DMS114 treated with DMSO at 0.1 percent for 48 hours (cell line): ENCODE results near the gene OTOG.

Experiments
- DNase-seq: peaks from one replicate; lab custom pipeline; 2025; ENCODE audit not compliant: unreplicated experiment; lab: John Stamatoyannopoulos, UW

Gene OTOG

DNA sequence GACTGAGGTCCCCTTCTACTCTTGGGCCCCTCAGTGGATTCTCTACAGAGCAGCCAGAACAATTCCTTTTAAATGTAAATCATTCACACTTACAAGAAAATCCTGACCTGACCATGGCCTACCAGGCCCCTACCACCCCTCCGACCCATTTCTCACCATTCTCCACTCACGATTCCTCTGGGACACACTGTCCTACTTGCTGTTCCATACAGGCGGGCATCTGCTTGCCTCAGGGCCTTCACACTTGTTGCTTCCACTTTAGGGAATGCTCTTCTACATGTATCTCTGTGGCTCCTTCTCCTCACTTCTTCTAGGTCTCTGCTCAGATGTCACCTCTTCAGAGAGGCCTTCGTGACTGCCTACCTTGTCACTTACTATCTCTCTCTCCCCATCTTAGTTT, 6.3 kb upstream of the OTOG start:
- no peak for DNase-seq

DNA sequence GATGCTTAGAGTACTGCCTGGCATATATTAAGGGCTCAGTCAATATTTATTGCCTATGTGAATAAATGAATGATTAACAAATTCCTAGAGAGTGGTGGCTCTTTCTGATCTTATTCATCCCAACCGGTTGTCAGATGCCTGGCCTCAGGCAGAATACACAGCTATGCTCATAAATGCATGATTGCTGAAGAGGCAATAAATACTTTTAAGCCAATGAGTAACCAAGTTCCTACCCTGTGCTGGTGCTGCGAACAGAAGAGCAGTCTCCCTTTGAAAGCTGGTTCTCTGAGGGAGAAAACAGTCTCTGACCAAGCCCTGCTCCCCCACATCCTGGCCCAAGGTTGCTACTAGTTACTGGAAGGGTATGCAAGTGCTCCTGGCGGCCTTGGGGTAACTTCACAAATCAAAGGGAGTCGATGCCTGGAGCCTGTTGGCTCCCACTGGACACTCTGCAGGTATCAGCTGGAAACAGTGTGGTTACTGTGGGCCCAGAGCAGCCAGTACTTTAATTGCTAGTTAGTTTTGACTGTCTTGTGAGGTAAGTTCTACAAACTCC, 5.7 kb upstream of the OTOG start:
- no peak for DNase-seq

DNA sequence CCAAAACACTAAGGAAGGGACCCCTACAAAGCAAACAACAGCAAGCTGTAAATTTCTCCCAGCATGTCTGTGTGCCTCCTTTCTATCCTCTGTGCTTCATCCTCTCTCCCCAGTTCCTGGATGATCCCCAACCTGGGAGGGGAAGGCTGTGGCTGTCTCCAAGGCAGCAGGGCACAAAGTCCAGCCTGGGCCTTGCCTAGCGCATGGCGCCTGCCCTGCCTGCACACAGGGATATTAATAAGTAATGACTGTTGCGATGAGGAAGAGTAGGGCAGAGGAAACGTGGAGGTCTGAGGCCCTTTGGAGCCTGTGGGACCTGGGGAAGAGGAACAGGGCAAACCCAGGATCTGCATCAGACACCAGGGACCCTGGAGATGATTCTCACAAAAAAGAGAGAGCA, 4.8 kb upstream of the OTOG start:
- DNase-seq = no peak

DNA sequence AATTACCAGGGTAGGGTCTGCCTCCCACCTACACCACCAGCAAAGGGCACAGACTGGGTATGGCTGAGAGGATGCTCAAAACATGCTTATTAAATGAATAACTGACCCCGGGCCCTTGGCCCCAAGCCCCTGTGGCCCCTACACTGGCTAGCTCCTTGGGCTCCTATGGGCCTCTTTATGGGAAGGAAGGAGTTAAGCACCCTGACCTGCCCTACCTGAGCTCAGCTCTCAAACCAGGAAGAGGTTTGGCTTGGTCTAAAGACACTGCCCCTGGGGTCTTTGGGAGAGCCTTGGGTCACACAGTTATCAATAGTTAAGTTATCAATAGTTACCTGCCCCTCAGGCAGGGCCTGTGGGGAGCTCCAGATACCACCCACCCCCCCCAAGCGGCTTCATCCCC, 4.0 kb upstream of the OTOG start:
- DNase-seq = no peak

DNA sequence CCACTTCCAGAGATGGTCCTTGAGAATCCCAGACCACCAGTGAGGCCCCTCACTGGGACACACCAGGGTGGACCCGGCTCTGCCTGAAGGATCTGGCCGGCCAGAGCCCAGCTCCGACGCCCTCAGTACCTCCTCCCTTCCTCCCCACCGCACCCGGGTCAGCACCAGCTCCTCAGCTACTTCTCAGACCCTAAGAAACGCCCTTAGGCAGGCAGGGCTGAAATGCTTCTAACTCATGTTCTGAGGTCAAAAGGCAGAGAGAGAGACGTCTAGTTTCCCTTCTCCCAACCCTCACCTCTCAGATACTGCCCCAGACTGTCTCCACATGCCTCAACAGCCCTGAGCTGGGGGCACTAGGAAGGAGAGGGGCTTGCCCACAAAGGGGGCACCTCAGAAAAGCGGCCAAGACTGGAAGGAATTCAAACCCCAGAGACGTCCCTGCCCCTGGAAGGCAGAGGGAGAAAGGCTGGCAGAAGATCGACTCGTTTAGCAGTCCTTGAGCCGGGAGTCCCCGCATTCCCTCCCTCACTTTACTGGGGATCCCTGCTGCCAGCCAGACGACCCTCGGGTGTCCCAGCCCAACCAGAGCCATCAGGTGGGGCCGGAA, 3.4 kb upstream of the OTOG start:
- no peak for DNase-seq

DNA sequence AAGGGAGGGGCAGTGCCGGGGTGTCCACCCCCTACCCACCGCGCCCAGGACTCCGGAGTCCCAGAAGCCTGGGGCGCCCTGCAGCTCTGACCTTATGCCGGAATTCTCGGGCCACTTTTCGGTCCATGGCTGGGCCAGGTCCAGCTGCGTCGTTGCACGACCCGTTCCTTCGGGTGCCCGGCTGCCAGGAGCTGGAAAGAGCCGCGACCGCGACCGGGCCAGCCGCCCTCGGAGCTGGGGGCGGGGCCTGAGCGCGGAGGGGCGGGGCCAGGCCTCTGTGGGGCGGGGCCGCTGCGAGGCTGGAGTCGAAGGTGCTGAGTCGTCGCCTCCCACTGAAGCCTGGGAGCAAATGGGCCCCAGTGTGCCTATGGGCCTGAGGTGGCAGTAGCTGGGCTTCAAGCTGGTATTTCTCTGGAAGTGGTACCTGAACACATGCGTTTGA, 2.9 kb upstream of the OTOG start, which contains the start of gene USH1C:
TSS of gene USH1C (minus strand) at position 236 of the 442 bp plus-strand sequence. CDS start at position 127, 109 bp downstream.
- DNase-seq = peak; percentile 4

DNA sequence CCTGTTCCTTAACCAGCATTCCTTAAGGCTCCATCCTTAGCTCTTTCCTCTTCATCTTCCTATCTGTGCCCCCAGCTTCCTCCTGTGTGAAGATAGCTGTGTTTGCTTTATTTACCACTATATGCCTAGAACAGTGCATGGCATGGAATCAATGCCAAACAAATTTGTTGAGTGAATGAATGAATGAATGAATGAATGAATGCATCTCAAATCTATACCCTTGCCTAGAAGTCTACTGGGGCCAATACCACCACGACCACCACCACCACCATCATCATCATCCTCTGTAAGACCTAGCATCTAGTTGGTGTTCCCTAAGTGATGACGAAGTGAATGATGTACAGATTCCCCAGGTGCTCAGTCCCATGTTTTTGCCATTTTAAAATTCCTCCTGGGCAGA, 819 bp upstream of the OTOG start:
- DNase-seq = no peak

DNA sequence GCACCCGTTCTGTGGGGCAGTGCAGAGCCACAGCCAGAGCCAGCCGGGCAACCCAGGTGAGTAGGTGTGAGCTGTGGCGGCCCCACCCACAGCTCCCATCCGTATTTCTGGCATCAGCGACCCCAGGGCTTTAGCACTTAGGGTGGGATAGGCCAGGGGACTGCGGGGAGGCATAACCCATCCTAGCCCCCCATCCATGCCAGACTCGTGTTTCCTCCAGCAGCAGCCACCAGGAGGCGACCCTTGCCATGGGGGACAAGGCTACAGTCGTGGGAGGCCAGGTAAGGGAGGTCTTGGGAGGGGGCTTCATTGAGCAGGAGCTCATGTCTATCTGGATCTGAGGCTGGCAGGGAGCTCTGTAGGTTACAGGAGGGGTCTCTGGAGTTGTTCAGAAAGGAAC, 873 bp downstream of the OTOG start:
- DNase-seq = no peak

DNA sequence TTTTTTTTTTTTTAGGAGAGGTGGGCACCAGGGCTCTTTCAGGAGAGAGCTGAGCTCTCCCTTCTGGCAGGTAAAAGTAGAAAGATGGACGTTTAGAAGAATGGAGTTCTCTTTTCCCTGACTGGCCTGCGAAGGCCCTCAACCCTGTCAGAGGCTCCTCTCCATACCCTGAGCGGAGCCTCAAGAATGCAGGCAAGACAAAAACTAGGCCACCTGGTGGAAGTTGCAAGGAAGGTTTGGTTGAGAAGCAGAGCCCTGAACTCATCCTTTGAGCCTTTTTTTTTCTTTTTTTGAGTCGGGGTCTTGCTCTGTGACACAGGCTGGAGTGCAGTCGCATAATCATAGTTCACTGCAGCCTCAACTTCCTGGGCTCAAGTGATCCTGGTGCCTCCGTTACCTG, 1.4 kb downstream of the OTOG start:
- DNase-seq = no peak

DNA sequence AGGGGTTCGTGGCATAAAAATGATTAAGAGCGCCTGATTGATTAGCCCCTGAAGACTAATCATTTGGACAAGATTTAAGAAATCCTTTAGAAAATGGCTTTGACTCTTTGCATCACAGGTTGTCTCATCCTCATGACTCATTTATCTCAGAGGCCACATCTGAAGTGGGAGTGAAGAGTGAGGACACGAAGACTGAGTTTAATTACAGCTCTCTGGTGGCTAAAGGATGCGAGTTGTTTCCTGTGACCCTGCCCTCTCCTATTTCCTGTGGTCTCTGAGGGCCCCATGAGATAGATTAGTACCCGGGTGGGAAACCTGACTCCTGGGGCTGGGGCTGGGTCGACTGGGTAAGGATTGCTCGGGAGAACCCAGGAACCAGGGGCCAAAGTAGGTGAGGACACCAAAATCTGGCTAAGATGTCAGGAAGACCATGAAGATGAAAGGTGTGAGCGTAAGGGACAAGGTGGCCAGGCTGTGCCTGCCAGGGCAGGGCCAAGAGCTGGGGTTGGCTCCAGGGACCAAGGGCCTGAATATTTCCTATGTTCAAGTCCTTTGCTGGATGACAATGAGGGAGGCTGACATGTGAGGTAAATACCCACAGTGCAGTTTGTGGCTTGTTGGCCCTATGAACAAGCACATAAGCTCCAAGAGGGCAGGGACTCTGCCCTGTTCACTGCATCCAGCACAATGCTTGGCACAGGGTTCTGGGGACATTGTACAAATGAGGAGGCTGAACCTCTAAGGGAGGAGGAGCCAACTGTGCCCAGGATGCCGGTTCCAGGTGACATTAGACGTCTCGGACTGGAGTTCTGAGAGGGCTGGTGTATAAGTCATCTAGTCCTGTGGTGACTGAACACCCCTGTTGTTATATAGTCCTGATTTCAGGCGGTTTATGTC, 3.6 kb downstream of the OTOG start:
- DNase-seq = no peak

DNA sequence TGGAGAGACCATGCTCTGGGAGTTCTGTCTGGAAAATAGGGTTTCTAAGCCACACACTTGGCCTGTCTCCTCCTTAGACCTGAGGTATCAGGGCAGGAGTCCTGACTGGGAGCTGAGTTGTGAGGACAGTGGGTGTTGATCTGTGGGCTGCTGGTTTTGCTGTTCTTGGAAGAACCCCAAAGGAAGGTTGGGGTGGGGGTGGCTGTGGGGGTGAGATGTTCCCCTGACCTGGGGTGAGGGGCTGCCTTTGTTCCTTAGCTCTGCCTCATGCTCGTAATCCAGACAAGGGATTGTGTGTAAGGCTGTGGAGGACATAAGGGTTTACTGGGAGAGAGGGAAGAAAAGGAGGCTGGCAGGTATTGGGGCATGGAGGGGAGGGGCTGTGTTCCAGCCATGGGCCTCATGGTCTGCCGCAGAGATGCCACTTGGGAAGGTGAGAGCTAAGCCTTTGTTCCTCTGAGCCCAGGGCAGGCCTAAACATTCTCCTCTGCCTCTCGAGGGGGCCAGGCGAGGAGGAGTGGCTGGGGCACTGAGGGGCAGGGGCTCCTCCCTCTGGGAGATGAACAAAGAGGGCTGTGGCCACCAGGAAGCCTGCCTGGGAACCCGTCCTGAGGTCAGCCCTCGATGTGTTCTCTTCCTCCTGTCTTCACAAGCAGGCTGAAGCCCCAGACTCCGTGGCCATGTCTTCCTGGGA, 4.4 kb downstream of the OTOG start:
- no peak for DNase-seq

DNA sequence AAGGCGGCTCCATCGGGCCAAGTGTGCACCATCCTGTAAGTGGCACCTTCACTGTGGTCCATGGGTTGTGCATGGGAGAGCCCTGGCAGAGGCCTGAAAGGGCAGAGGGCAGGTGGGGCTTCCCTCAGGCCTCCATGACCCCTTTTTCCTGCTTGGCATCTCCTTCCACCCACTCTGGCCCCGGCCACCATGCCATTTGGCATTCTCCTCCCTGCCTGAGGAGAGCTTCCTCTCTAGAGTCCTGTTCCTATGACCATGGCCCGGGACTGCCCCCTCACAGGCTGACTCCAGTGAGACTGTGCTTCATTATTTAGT, 4.9 kb downstream of the OTOG start:
- DNase-seq = no peak

DNA sequence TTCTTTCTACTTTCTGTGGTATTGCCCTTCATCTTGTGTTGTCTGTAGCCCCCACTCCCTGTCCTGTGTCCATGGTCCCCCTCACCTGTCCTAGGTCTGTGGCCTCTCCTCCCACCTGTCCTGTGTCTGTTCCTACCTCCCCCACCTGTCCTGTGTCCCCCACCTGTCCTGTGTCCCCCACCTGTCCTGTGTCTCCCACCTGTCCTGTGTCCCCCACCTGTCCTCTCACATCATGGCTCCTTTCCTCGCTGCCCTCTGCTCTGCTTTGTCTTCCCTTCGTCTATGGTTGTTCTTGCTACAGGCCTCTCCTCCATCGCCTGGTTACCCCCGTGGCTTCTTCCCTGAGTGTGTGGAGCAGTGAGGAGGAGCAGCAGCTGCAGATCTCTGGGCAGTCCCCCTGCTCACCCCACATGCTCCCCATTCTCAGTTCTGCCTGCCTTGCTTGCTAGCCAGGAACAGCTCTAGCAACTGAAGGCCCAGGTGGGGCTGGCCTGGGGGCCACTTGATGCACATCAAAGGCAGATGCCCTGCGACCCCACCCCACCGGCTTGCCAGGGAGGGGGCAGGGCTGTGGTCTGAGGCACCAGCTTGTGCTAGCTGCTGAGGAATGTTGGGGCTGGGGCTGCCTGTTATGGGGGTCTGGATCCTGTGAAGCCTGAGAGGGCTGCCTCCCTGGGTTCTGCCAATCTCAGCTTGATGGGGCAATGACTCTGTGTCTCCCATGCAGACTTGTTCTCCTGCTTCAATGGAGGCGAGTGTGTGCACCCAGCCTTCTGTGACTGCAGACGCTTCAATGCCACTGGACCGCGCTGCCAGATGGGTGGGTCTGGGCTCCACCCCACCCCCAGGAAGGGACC, 5.6 kb downstream of the OTOG start:
- no peak for DNase-seq

DNA sequence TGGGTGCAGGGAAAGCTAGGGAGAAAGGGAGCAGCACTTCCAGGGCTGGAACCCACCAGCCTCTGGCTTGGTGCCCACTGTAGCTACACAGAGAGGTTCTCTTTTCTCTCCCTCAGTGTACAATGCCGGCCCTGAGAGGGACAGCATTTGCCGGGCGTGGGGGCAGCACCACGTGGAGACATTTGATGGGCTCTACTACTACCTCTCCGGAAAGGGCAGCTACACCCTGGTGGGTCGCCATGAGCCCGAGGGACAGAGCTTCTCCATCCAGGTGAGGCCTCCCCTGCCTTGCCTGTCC, 6.1 kb downstream of the OTOG start:
- no peak for DNase-seq

DNA sequence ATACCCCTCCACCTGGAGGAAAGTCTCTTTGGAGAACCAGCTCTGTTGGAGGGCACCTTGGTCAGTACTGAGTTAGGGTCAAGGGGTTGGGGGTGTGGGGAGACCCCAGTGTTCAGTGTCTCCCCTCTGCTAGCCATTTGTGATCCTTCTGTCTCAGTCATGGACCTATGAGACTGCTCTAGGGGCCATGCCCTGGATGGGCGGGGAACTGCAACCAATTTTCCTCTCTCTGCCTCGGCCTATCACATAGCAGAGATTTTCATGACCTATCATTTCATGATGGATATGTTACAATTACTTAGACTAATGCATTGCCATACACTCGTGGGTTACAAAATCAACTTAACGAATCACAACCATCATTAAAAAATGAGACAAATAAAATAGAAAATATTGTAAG, 7.4 kb downstream of the OTOG start:
- DNase-seq = no peak

DNA sequence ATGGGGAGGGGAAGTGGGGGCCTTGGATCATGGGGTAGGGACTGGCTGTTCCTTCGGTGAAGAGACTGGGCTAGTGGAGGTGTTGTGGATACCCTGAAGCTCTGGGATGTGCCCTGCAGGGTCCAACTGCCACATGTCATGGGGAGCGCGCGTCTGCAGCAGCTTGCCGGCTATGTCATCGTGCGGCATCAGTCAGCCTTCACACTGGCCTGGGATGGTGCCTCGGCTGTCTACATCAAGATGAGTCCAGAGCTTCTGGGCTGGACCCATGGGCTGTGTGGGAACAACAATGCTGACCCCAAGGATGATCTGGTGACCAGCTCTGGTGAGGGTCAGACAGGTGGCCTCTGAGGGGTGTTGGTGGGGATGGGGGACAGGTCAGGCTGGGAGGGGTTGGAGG, 9.9 kb downstream of the OTOG start:
- DNase-seq = no peak

DNA sequence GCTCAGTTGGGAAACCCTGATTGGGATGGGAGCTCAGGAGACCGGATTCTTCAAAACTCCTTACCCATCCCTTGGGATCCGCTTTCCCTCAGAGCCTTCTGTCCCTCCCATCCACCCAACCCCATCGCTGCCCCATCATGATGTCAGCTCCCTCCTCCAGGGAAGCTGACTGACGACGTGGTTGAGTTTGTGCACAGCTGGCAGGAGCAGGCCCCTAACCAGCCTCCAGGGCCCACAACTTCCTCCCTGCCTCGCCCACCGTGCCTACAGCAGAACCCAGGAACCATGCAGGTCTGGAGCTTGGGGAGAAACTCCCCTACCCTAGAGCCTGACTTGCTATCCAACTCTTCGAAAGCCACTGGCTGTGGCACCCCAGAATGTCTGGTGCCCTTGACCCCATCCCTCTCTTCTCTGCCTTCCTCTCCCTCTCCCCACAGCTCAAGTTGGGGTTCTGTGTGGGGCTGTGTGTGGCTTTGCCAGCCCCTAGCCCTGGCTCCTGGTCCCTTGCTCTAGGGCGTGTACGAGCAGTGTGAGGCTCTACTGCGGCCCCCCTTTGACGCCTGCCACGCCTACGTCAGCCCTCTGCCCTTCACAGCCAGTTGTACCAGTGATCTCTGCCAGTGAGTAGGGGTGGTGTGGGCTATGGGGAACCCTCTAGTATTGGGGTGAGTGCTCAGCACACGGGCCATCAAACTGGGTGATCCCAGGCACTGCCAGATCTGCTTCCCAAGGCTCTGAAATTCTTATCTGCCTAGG, 11.1 kb downstream of the OTOG start:
- DNase-seq = no peak

DNA sequence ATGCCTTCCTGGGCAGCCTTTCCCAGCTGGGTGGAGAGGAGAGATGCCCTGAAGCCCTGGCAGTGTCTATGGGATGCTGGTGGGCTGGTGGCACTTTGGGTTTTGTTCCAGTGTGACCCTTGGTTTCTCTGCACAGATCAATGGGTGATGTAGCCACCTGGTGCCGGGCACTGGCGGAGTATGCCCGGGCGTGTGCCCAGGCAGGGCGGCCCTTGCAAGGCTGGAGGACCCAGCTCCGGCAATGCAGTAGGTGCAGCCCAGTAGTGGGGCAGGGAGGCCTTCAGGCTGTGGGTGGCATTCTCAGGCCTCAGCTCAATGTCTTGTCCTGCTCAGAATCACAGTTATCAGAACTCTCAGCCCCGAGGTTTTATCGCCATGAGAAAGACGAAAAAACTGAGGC, 11.9 kb downstream of the OTOG start:
- no peak for DNase-seq

DNA sequence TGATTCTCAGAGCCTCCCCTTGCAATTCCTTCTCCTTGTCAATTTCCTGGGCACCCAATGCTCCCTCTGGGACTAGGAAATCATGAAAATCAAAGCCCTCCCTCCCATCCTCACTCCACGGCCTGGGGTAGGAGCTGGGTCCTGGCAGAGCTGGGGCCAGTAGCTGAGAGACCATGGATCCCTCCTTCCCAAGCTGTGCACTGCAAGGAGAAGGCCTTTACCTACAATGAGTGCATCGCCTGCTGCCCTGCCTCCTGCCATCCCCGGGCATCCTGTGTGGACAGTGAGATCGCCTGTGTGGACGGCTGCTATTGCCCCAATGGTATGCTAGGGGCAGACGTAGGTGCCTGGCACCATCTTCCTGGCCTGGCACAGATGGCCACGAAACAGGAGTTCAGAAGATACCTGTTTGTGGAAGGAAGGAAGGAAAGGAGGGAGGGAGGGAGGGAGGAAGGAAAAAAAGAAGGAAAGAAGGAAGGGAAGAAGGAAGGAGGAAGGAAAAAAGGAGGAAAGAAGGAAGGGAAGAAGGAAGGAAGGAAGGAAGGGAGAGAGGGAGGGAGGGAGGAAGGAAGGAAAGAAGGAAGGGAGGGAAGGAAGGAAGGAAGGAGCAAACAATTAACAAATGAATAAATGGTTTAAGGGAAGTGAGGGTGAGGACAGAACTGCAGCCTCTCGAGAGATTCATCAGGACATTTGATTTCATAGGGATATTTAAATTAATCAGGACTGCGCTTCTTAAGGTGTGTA, 12.5 kb downstream of the OTOG start:
- no peak for DNase-seq
